Upper lobe of left lung (tissue), 6 donors: ENCODE results near the gene MOB3C. TPM values are rescaled to one million over a fixed set of nuclear protein-coding genes. Genes with fewer than 3 reads are reported as not detected.

Experiments
- ATAC-seq, 2 donors: fragments of 200-7000 bp; cut with Tn5 transposase; one replicate each; pipeline ENCODE4 v1.9.1; 2022; ENCODE audit warnings: mild to moderate bottlenecking in 2 of 2, moderate library complexity in 2 of 2; ENCODE audit not compliant: low FRiP score in 2 of 2
- DNase-seq, 2 donors: peaks; one replicate each; pipeline ENCODE4 v3.0.0-alpha.2; 2019 to 2020
- H3K27ac ChIP-seq, 4 donors: fragments of 200-600 bp; sonication (generic); one replicate each; pipeline ENCODE4 v1.5.1; 2016 to 2019
- H3K27me3 ChIP-seq, 4 donors: fragments of 200-600 bp; sonication (generic); one replicate each; pipeline ENCODE4 v1.5.1; 2017 to 2019
- H3K36me3 ChIP-seq, 4 donors: fragments of 200-600 bp; sonication (generic); one replicate each; pipeline ENCODE4 v1.5.1; 2016 to 2019
- H3K4me1 ChIP-seq, 4 donors: fragments of 200-600 bp; sonication (generic); one replicate each; pipeline ENCODE4 v1.5.1; 2018 to 2019
- H3K4me3 ChIP-seq, 4 donors: fragments of 200-600 bp; sonication (generic); one replicate each; pipeline ENCODE4 v1.5.1; 2017 to 2019; ENCODE audit warnings: mild to moderate bottlenecking in 2 of 4, moderate library complexity in 1 of 4
- H3K9me3 ChIP-seq, 4 donors: fragments of 200-600 bp; sonication (generic); one replicate each; pipeline ENCODE4 v1.5.1; 2018 to 2019
- EP300 ChIP-seq, 4 donors: sonication (generic); formaldehyde crosslinking; IDR thresholded peaks; one replicate each; pipeline ENCODE4 v1.5.1; 2017; ENCODE audit warnings: antibody characterized with exemption in 4 of 4, control low read depth in 2 of 4
- POLR2A ChIP-seq, 4 donors: fragments of 450-650 bp; IDR thresholded peaks; one replicate each; pipeline ENCODE4 v1.5.1; 2016 to 2017; ENCODE audit warnings: antibody characterized with exemption in 4 of 4, mild to moderate bottlenecking in 2 of 4
- POLR2AphosphoS5 ChIP-seq, 2 donors: sonication (generic); formaldehyde crosslinking; IDR thresholded peaks; one replicate each; pipeline ENCODE4 v1.5.1; 2017; ENCODE audit warnings: antibody characterized with exemption in 2 of 2
- WGBS, 2 donors: methylation state at CpG; one replicate each; pipeline ENCODE4 v1.1.5; 2017 to 2018; 5-methylcytosine and 5-hydroxymethylcytosine counted together
- total RNA-seq, 6 donors: library from RNA; depleted of rRNA in 4 of 6; stranded (reverse); fragments of >200 nt in 4 of 6; gene quantifications; one replicate each; pipeline versions ENCODE4 v1.1.0 to v1.2.1, GENCODE V29; 2016 to 2021
- TF ChIP-seq, protein P1 (sequence below), 6 experiments: fragments of 450-650 bp in 4 of 6; fragments of 200-600 bp in 2 of 6; sonication (generic) in 2 of 6; IDR thresholded peaks; one replicate each; pipeline ENCODE4 v1.5.1; 2016 to 2019; ENCODE audit warnings: antibody characterized with exemption in 6 of 6
- donor health status: DM: no; HTN: no; CAD: no; lungs with moderate emphysema.
- donor health status: DM: no; HTN: yes; CAD: no; lungs with severe emphysema.

MOB3C gene
- total RNA-seq, 6 donors from 2014 or later, result 15.1 to 33.3 (median 22.2) TPM

DNA sequence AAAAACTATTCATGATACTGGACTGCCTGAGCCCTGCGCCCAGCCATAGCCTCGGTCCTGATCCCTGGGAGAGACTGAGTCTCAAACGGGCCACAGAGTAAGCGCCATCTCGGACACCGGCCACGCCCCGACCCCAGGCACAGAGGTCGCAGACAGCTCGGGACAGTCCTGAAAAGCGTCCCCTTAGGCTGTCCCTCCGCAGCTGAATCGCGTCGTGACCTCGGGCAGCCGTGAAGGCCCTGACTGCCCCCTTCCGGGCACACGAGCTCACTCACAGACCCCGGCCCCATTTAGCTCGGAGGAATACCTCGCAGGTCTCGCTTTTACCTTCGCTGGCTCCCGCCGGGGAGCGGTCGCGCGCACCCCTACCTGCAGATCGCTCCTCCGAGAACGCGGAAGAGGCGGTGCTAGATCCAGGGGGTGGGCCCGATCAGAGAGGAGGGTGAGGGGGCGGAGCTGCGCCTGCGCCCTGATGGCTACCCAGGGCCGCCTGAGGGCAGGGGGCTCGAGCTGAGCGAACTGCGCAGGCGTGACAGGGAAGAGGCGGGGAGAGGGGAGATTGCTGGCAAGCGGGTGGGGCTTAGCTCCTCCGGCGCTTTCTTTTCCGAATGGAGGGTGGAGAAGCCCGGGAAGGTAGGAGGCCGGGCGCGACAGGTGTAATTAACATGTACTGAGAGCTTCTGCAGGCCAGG lies 12.6 kb downstream of the MOB3C start, which contains the start of gene MKNK1:
Gene MKNK1 (minus strand): TSS at position 411 of the 692 bp plus-strand sequence. CDS start 20,941 bp downstream, outside the sequence.
- TF ChIP-seq, protein P1, sequence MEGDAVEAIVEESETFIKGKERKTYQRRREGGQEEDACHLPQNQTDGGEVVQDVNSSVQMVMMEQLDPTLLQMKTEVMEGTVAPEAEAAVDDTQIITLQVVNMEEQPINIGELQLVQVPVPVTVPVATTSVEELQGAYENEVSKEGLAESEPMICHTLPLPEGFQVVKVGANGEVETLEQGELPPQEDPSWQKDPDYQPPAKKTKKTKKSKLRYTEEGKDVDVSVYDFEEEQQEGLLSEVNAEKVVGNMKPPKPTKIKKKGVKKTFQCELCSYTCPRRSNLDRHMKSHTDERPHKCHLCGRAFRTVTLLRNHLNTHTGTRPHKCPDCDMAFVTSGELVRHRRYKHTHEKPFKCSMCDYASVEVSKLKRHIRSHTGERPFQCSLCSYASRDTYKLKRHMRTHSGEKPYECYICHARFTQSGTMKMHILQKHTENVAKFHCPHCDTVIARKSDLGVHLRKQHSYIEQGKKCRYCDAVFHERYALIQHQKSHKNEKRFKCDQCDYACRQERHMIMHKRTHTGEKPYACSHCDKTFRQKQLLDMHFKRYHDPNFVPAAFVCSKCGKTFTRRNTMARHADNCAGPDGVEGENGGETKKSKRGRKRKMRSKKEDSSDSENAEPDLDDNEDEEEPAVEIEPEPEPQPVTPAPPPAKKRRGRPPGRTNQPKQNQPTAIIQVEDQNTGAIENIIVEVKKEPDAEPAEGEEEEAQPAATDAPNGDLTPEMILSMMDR (IDR thresholded peaks at IDR 0.05), result peak in 1 of 6 experiments; percentile 36
- TF ChIP-seq EP300 (IDR thresholded peaks at IDR 0.05), result no peak
- peak; percentile 92 to 98 for TF ChIP-seq POLR2AphosphoS5 (IDR thresholded peaks at IDR 0.05)
- TF ChIP-seq POLR2A (IDR thresholded peaks at IDR 0.05), result peak; percentile 35 to 98 (median 82)
- DNase-seq (peak; percentile 98 to 99), ATAC-seq (peak; percentile 98 to 99)
- Histone ChIP-seq H3K9me3 (no peaks in the 10 kb centered on the region), H3K27me3 (no peaks in the 10 kb centered on the region), H3K4me3 (peak within 1 kb of the TSS; percentile 65 to 95 (median 76)), H3K27ac (peak within 1 kb of the TSS; percentile 76 to 98 (median 90)), H3K36me3 (peaks cover 6 to 14% (median 10%) of the 10 kb centered on the region in 4 donors), H3K4me1 (peaks cover 30 to 48% (median 37%) of the 10 kb centered on the region in 4 donors)
- WGBS, 2 donors, result 0% methylated on average over 34 to 37 of the region's 53 CpGs

DNA sequence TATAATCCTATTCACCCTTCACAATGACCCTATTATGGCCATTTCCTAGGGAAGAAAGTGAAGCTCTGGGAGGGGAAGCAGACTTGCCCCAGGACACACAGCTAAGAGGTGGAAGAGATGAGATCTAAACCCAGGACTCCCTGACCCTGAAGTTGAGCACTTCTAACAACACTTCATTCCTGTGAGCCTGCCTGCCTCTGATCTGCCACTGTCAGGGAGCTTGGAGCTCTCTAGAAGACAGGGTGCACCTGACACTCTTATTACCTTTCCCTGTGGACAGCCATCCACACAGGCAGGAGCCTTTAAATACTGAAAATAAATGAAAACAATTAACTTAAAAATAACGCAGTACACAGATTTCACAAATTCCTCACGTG lies 13.1 kb downstream of the MOB3C start:
- no peak for TF ChIP-seq EP300 (IDR thresholded peaks at IDR 0.05)
- TF ChIP-seq, protein P1 (IDR thresholded peaks at IDR 0.05), result no peak
- TF ChIP-seq POLR2AphosphoS5 (IDR thresholded peaks at IDR 0.05), result no peak
- no peak for TF ChIP-seq POLR2A (IDR thresholded peaks at IDR 0.05)
- DNase-seq (no peak), ATAC-seq (peak in 1 of 2 donors; percentile 1)
- peaks cover 30 to 53% (median 37%) of the 10 kb centered on the region in 4 donors for H3K4me1 ChIP-seq
- H3K27me3 ChIP-seq, result no peaks in the 10 kb centered on the region
- H3K27ac ChIP-seq, result peak overlapping the region; percentile 76 to 98 (median 90)
- H3K9me3 ChIP-seq, result no peaks in the 10 kb centered on the region
- peaks cover 2 to 9% (median 6%) of the 10 kb centered on the region in 4 donors for H3K36me3 ChIP-seq
- peak overlapping the region; percentile 65 to 95 (median 76) for H3K4me3 ChIP-seq
- WGBS, 2 donors, result 0 to 4% methylated on average over 2 of the region's 2 CpGs

DNA sequence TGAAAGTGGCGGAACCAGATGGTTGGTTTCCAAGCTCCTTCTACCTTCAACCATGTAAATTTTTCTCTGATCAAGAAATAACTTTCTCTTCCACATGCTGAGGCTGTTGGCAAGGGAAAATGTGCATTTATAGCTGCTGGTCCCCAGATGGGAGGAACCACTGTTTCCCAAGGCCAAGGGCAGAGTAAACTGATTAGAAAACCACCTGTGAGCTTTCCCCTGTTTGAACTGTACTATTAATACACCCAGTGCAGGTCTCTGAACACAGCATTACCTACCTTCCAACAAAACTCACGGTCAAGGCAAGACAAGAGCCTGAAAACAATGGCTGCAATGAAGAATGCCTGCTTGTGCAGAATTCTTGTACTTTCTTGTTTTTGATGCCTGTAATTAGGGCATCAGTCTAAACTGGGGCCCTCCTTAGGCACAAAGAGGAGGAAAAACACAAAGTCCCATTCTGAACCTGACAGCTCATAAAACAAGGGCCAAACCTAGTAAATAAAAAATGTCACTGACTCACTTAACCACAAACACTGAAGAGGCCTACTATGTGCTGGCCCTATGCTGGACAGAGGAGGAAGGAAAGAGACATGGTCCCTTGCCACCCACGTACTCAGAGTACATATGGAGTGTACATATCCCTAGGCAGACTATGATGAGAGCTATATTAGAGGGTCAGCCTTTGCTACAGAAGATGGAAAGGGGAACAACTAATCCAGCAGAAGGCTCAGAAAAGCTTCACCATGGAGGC lies 15.2 kb downstream of the MOB3C start:
- DNase-seq, result no peak
- peaks cover 30 to 53% (median 37%) of the 10 kb centered on the region in 4 donors for H3K4me1 ChIP-seq

DNA sequence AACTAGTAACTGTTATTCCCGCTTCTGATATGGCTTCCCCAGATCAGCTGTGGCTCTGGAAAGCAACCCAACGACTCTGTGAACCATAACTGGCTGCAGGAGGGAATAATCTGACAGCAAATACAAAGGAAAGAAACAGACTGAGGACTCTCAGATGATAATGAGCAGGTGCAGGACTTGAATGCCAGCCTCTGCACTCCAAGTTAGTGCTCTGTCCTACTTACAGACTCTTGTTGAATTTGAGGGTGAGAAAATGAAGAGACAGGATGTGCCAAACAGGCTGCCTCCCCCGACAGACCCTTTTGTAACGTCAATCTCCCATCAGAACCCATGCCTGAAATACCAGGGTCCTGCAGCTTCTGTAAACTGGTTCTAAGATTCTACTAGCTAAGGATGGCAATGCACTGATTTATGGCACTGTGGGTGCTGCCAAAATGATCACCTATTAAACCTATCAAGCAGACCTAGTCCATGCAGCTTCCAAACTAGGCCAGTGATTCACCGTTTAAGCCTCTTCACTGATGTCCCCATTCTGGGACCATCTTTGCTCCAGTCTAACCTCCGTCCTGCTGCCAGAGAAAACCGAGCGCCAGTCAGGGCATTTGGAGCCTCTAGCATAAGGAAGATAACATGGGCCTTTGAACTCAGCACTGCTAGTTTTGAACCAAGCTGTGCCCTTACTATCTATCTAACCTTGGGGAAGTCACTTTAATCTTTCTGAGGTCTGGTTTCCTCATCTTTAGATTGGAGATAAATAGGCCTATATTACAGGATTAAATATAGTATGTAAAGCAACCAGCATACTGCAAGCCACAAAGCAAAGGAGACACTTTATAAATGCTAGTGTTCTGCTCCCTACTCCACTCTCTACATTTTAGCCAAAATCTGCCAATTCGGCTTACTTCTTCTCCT lies 17.3 kb downstream of the MOB3C start:
- WGBS, 2 donors, result 87 to 89% methylated on average over 9 of the region's 9 CpGs
- Histone ChIP-seq H3K4me1 (peaks cover 24 to 56% (median 28%) of the 10 kb centered on the region in 4 donors), H3K27ac (no peak overlapping the region), H3K4me3 (no peak overlapping the region), H3K36me3 (no peaks in the 10 kb centered on the region), H3K9me3 (no peaks in the 10 kb centered on the region), H3K27me3 (no peaks in the 10 kb centered on the region)
- ATAC-seq, result no peak
- no peak for DNase-seq
- TF ChIP-seq EP300 (IDR thresholded peaks at IDR 0.05) (no peak), POLR2AphosphoS5 (IDR thresholded peaks at IDR 0.05) (no peak), POLR2A (IDR thresholded peaks at IDR 0.05) (no peak)
- TF ChIP-seq, protein P1 (IDR thresholded peaks at IDR 0.05), result no peak

More for the DNA sequence above, 15.2 kb downstream of the MOB3C start:
- TF ChIP-seq, protein P1 (IDR thresholded peaks at IDR 0.05), result no peak
- TF ChIP-seq POLR2AphosphoS5 (IDR thresholded peaks at IDR 0.05) (no peak), EP300 (IDR thresholded peaks at IDR 0.05) (no peak), POLR2A (IDR thresholded peaks at IDR 0.05) (no peak)
- Histone ChIP-seq H3K4me3 (no peak overlapping the region), H3K27ac (no peak overlapping the region), H3K27me3 (no peaks in the 10 kb centered on the region), H3K9me3 (no peaks in the 10 kb centered on the region), H3K36me3 (no peaks in the 10 kb centered on the region)
- ATAC-seq, result no peak
- WGBS, 2 donors, result 94 to 96% methylated on average over 3 of the region's 3 CpGs
